ENCODE data around the gene MAGI2.

The MAGI2 gene

DNA sequence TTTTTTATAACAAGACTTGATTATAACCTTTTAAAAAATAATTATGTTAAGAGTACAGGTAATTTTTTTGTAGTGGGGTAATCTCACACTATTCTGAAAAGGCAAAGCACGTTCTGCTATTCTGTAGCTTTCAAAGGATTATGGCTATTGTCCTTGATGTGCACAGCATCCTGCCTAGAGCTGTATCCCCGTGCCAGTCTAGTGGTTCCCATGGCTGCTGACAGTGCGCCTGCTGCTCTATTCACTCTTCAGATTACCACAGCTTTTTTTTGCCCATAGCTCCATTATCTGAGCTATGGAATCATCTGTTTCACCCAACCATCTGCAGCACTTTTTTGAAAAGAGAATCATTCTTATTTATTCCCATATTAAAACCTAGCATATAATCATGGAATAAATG, 931.5 kb downstream of the MAGI2 start:
- H2AFZ ChIP-seq (ENCODE audit: low read depth, low read length, severe bottlenecking), result no peak overlapping the region
- no peaks in the 10 kb centered on the region for H3K27me3 ChIP-seq (ENCODE audit: low read length)
- H3K79me2 ChIP-seq (ENCODE audit: insufficient read depth, low read length), result no peaks in the 10 kb centered on the region
- no peak overlapping the region for H3K9ac ChIP-seq (ENCODE audit: low read length)
- H3K9me3 ChIP-seq (ENCODE audit: insufficient read depth, low read length), result no peaks in the 10 kb centered on the region
- no peak overlapping the region for H3K27ac ChIP-seq (ENCODE audit: low read depth, low read length)
- H4K20me1 ChIP-seq (ENCODE audit: low read depth, low read length), result no peaks in the 10 kb centered on the region
- no peak overlapping the region for H3K4me2 ChIP-seq (ENCODE audit: low read depth, low read length, poor library complexity, severe bottlenecking)
- TF ChIP-seq, protein P1, sequence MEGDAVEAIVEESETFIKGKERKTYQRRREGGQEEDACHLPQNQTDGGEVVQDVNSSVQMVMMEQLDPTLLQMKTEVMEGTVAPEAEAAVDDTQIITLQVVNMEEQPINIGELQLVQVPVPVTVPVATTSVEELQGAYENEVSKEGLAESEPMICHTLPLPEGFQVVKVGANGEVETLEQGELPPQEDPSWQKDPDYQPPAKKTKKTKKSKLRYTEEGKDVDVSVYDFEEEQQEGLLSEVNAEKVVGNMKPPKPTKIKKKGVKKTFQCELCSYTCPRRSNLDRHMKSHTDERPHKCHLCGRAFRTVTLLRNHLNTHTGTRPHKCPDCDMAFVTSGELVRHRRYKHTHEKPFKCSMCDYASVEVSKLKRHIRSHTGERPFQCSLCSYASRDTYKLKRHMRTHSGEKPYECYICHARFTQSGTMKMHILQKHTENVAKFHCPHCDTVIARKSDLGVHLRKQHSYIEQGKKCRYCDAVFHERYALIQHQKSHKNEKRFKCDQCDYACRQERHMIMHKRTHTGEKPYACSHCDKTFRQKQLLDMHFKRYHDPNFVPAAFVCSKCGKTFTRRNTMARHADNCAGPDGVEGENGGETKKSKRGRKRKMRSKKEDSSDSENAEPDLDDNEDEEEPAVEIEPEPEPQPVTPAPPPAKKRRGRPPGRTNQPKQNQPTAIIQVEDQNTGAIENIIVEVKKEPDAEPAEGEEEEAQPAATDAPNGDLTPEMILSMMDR (IDR thresholded peaks at IDR 0.05; ENCODE audit: insufficient read depth, low read length, poor library complexity, severe bottlenecking), result no peak
- TF ChIP-seq EZH2phosphoT487 (conservative IDR thresholded peaks at IDR 0.05; ENCODE audit: low read length), result no peak
- no peaks in the 10 kb centered on the region for H3K36me3 ChIP-seq (ENCODE audit: low read length)
- H3K4me3 ChIP-seq (ENCODE audit: insufficient read depth, low read length, poor library complexity, severe bottlenecking), result no peak overlapping the region
- H3K9me2 ChIP-seq (replicated peaks; ENCODE audit: insufficient read depth, low read length), result no peaks in the 10 kb centered on the region
- H3F3A ChIP-seq (ENCODE audit: insufficient read depth), result no peaks in the 10 kb centered on the region

DNA sequence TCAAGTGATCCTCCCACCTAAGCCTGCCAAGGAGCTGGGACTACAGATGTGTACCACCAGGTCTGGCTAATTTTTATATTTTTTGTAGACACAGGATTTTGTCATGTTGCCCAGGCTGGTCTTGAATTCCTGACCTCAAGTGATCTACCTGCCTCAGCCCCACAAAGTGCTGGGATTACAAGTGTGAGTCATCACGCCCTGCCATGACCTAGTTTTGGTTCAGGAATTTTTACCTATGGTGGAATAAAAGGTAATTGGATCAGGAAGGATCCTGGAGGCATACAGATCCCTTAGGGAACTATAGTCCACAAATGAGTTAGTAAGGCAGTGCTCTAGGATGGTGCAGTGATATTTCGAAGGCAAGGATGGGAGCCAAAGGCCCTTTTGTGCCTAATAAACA, 937.0 kb downstream of the MAGI2 start:
- no peak for TF ChIP-seq EZH2phosphoT487 (conservative IDR thresholded peaks at IDR 0.05; ENCODE audit: low read length)
- TF ChIP-seq, protein P1 (IDR thresholded peaks at IDR 0.05; ENCODE audit: insufficient read depth, low read length, poor library complexity, severe bottlenecking), result no peak
- Histone ChIP-seq H3K4me3 (ENCODE audit: insufficient read depth, low read length, poor library complexity, severe bottlenecking) (no peak overlapping the region), H3K9me2 (replicated peaks; ENCODE audit: insufficient read depth, low read length) (no peaks in the 10 kb centered on the region), H3K9ac (ENCODE audit: low read length) (no peak overlapping the region), H3K36me3 (ENCODE audit: low read length) (no peaks in the 10 kb centered on the region), H3K79me2 (ENCODE audit: insufficient read depth, low read length) (no peaks in the 10 kb centered on the region), H3K27ac (ENCODE audit: low read depth, low read length) (no peak overlapping the region), H3K27me3 (ENCODE audit: low read length) (no peaks in the 10 kb centered on the region), H3K9me3 (ENCODE audit: insufficient read depth, low read length) (no peaks in the 10 kb centered on the region), H3F3A (ENCODE audit: insufficient read depth) (no peaks in the 10 kb centered on the region), H4K20me1 (ENCODE audit: low read depth, low read length) (no peaks in the 10 kb centered on the region), H2AFZ (ENCODE audit: low read depth, low read length, severe bottlenecking) (no peak overlapping the region), H3K4me2 (ENCODE audit: low read depth, low read length, poor library complexity, severe bottlenecking) (no peak overlapping the region)

DNA sequence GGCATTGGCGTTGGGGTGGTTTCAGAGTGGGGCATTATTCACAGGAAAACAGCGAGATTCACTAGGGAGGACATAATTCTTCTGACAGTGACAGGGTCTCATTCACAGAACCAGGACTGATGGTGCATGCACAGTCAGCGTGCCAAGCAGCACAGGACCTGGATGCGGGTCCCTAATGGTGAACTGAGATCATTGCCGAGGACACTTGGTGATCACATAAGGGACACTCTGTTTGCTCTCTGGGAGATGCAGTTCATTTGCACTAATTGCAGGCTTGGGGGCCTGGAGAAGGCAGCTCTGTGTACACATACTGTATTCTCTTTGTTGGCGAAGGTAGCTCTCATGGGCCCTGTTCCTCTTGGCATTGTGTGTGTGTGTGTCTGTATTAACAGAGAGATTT, 938.8 kb downstream of the MAGI2 start:
- H3K9me3 ChIP-seq (ENCODE audit: insufficient read depth, low read length), result no peaks in the 10 kb centered on the region
- H3K4me2 ChIP-seq (ENCODE audit: low read depth, low read length, poor library complexity, severe bottlenecking), result no peak overlapping the region
- no peak overlapping the region for H3K4me3 ChIP-seq (ENCODE audit: insufficient read depth, low read length, poor library complexity, severe bottlenecking)
- TF ChIP-seq EZH2phosphoT487 (conservative IDR thresholded peaks at IDR 0.05; ENCODE audit: low read length), result no peak
- TF ChIP-seq, protein P1 (IDR thresholded peaks at IDR 0.05; ENCODE audit: insufficient read depth, low read length, poor library complexity, severe bottlenecking), result no peak
- no peaks in the 10 kb centered on the region for H3K79me2 ChIP-seq (ENCODE audit: insufficient read depth, low read length)
- H3K9me2 ChIP-seq (replicated peaks; ENCODE audit: insufficient read depth, low read length), result no peaks in the 10 kb centered on the region
- no peak overlapping the region for H2AFZ ChIP-seq (ENCODE audit: low read depth, low read length, severe bottlenecking)
- H3K36me3 ChIP-seq (ENCODE audit: low read length), result no peaks in the 10 kb centered on the region
- no peak overlapping the region for H3K27ac ChIP-seq (ENCODE audit: low read depth, low read length)
- H3K9ac ChIP-seq (ENCODE audit: low read length), result no peak overlapping the region
- no peaks in the 10 kb centered on the region for H4K20me1 ChIP-seq (ENCODE audit: low read depth, low read length)
- H3K27me3 ChIP-seq (ENCODE audit: low read length), result no peaks in the 10 kb centered on the region
- no peaks in the 10 kb centered on the region for H3F3A ChIP-seq (ENCODE audit: insufficient read depth)
